K562 (cell line): ENCODE results near the gene RNF213. TPM values are rescaled to one million over a fixed set of nuclear protein-coding genes. Genes with fewer than 3 reads are reported as not detected.

Experiments used
- ATAC-seq: fragments of 200-7000 bp; cut with Tn5 transposase; 3 replicates; pipeline ENCODE4 v1.9.1; 2020; ENCODE audit warnings: moderate library complexity
- BruUV-seq: library from RNA; stranded (reverse); fragments of 400-500 nt; replicated peaks from 2 replicates; lab custom pipeline; 2021; lab: Mats Ljungman, UMichigan
- CTCF ChIA-PET: fragments of 300-600 bp; formaldehyde crosslinking; extraction: SDS; loops from one replicate; lab custom pipeline; 2021; ENCODE audit warnings: low intra/inter-chr PET ratio; lab: Yijun Ruan, JAX
- POLR2A ChIA-PET: fragments of 300-600, 350-650 bp; sonication (Branson Sonifier 250); formaldehyde crosslinking; extraction: SDS; loops from one replicate; lab custom pipeline; 2021; ENCODE audit warnings: antibody characterized with exemption, inconsistent platforms; lab: Yijun Ruan, JAX
- DNase-seq, 4 experiments: peaks; one replicate each; pipeline versions ENCODE4 v3.0.0 to v3.0.0-alpha.2; 2011 to 2018; ENCODE audit warnings: low spot score in 3 of 4, mixed read lengths in 3 of 4; ENCODE audit errors: extremely low read depth in 1 of 4
- FAIRE-seq: peaks from 2 replicates; lab custom pipeline; 2011; peaks lifted over from hg19 to GRCh38; lab: Jason Lieb, UNC
- H2AFZ ChIP-seq: 2 replicates; pipeline ENCODE4 v1.6.0; 2011; ENCODE audit warnings: low read depth, low read length, control low read depth, inconsistent platforms
- H3K27ac ChIP-seq: fragments of 200-600 bp; 3 replicates; pipeline ENCODE4 v1.8.0; 2011; ENCODE audit warnings: low read depth, mild to moderate bottlenecking, control low read depth, inconsistent platforms, low read length, moderate library complexity, mixed read lengths; ENCODE audit errors: extremely low read depth
- H3K27me3 ChIP-seq, 2 experiments: fragments of 300-600 bp in 1 of 2; 2 replicates in 1 of 2; 3 replicates in 1 of 2; pipeline versions ENCODE4 v1.6.0 to v1.8.0; 2011; ENCODE audit warnings: inconsistent platforms in 2 of 2, low read length in 2 of 2, mild to moderate bottlenecking in 1 of 2, mixed read lengths in 1 of 2, moderate library complexity in 1 of 2; ENCODE audit not compliant: control insufficient read depth in 2 of 2, insufficient read depth in 2 of 2
- H3K36me3 ChIP-seq: fragments of 300-600 bp; 3 replicates; pipeline ENCODE4 v1.8.0; 2011; ENCODE audit warnings: mild to moderate bottlenecking, low read length, inconsistent platforms; ENCODE audit not compliant: control insufficient read depth, insufficient read depth
- H3K4me1 ChIP-seq, 2 experiments: fragments of 200-600 bp in 1 of 2; replicated peaks in 1 of 2; 2 replicates in 1 of 2; 3 replicates in 1 of 2; pipeline versions ENCODE4 v1.5.1 to v1.8.0; 2011; ENCODE audit warnings: inconsistent platforms in 2 of 2, low read length in 2 of 2, mild to moderate bottlenecking in 1 of 2, mixed read lengths in 1 of 2, moderate library complexity in 1 of 2; ENCODE audit not compliant: control insufficient read depth in 2 of 2, insufficient read depth in 2 of 2
- H3K4me2 ChIP-seq: 2 replicates; pipeline ENCODE4 v1.6.1; 2011; ENCODE audit warnings: low read length, control low read depth, inconsistent platforms, mixed read lengths; ENCODE audit not compliant: insufficient read depth
- H3K4me3 ChIP-seq: fragments of 200-600 bp; sonication (generic), shearing (Covaris generic); 2 replicates; pipeline ENCODE4 v1.5.1; 2016; ENCODE audit warnings: control low read depth, inconsistent platforms
- H3K79me2 ChIP-seq: fragments of 200-600 bp; 3 replicates; pipeline ENCODE4 v1.8.0; 2011; ENCODE audit warnings: low read length, inconsistent platforms; ENCODE audit not compliant: control insufficient read depth, insufficient read depth
- H3K9ac ChIP-seq, 2 experiments: 2 replicates each; pipeline versions ENCODE4 v1.6.0 to v1.6.1; 2011; ENCODE audit warnings: low read depth in 2 of 2, low read length in 2 of 2, control low read depth in 1 of 2, inconsistent platforms in 1 of 2, mild to moderate bottlenecking in 1 of 2, mixed read lengths in 1 of 2; ENCODE audit not compliant: insufficient read depth in 1 of 2
- H3K9me1 ChIP-seq: one replicate; pipeline ENCODE4 v1.6.0; 2011; ENCODE audit warnings: inconsistent platforms, mild to moderate bottlenecking, low read length, moderate library complexity; ENCODE audit not compliant: control insufficient read depth, insufficient read depth
- H3K9me3 ChIP-seq: replicated peaks from 2 replicates; pipeline ENCODE4 v1.5.1; 2011; ENCODE audit warnings: low read depth, low read length, inconsistent platforms; ENCODE audit not compliant: control insufficient read depth, insufficient read depth
- H4K20me1 ChIP-seq: replicated peaks from 2 replicates; pipeline ENCODE4 v1.6.1; 2011; ENCODE audit warnings: low read length, inconsistent platforms, mixed read lengths; ENCODE audit not compliant: control insufficient read depth, insufficient read depth
- CEBPG ChIP-seq, 3 experiments: fragments of 200-800 bp in 1 of 3; sonication (Bioruptor generic) in 1 of 3; sonication (generic) in 1 of 3; formaldehyde crosslinking in 1 of 3; IDR thresholded peaks in 2 of 3; conservative IDR thresholded peaks in 1 of 3; 2 replicates each; pipeline versions ENCODE4 v1.6.1 to v1.8.0; 2016 to 2022; ENCODE audit warnings: missing compliant biosample characterization in 2 of 3, missing genetic modification characterization in 2 of 3, mild to moderate bottlenecking in 1 of 3, missing genetic modification reagents in 1 of 3
- E2F6 ChIP-seq, 2 experiments: IDR thresholded peaks; 2 replicates each; pipeline ENCODE4 v1.6.1; 2011; ENCODE audit warnings: borderline replicate concordance in 1 of 2, control low read depth in 1 of 2, low read depth in 1 of 2, low read length in 1 of 2, mild to moderate bottlenecking in 1 of 2, mixed read lengths in 1 of 2, moderate library complexity in 1 of 2; ENCODE audit not compliant: insufficient read depth in 1 of 2, insufficient read length in 1 of 2, poor library complexity in 1 of 2, severe bottlenecking in 1 of 2; ENCODE audit errors: extremely low read depth in 1 of 2
- ELF2 ChIP-seq: fragments of 250-450 bp; sonication (Bioruptor Pico); IDR thresholded peaks from 2 replicates; pipeline ENCODE4 v1.5.0; 2021; ENCODE audit warnings: mild to moderate bottlenecking
- EP300 ChIP-seq: IDR thresholded peaks from 2 replicates; pipeline ENCODE4 v1.6.1; 2012; ENCODE audit warnings: low read length, improper control_type of control experiment
- ETV6 ChIP-seq, 3 experiments: fragments of 150-350 bp in 1 of 3; sonication (generic) in 1 of 3; formaldehyde crosslinking in 1 of 3; IDR thresholded peaks; 2 replicates each; pipeline versions ENCODE4 v1.6.1 to v1.8.0; 2014 to 2022; ENCODE audit warnings: borderline replicate concordance in 2 of 3, low read depth in 2 of 3, antibody characterized with exemption in 1 of 3, low read length in 1 of 3, mild to moderate bottlenecking in 1 of 3, missing genetic modification reagents in 1 of 3
- HDGF ChIP-seq: fragments of 450-650 bp; IDR thresholded peaks from 2 replicates; pipeline ENCODE4 v1.6.1; 2016
- L3MBTL2 ChIP-seq: fragments of 450-650 bp; IDR thresholded peaks from 2 replicates; pipeline ENCODE4 v1.6.1; 2016; ENCODE audit warnings: mild to moderate bottlenecking, moderate library complexity
- STAT6 ChIP-seq: sonication (generic); formaldehyde crosslinking; IDR thresholded peaks from 2 replicates; pipeline ENCODE4 v1.8.1; 2023; ENCODE audit warnings: mild to moderate bottlenecking, missing genetic modification reagents
- ZBED1 ChIP-seq: IDR thresholded peaks from 2 replicates; pipeline ENCODE4 v1.6.1; 2014
- ZBTB7A ChIP-seq: IDR thresholded peaks from 2 replicates; pipeline ENCODE4 v1.6.1; 2011; ENCODE audit warnings: low read depth, mild to moderate bottlenecking, low read length, moderate library complexity, borderline replicate concordance; ENCODE audit not compliant: control insufficient read depth
- ZBTB9 ChIP-seq: fragments of 450-650 bp; formaldehyde crosslinking; IDR thresholded peaks from 2 replicates; pipeline ENCODE4 v1.4.0; 2020; ENCODE audit warnings: mild to moderate bottlenecking, moderate library complexity
- ZNF512 ChIP-seq: IDR thresholded peaks from 2 replicates; pipeline ENCODE4 v1.6.1; 2016; ENCODE audit warnings: missing genetic modification characterization, missing compliant biosample characterization
- ZNF75A ChIP-seq: fragments of 450-650 bp; formaldehyde crosslinking; IDR thresholded peaks from 2 replicates; pipeline ENCODE4 v1.4.0; 2020; ENCODE audit warnings: mild to moderate bottlenecking
- WGBS: fragments of 100-300 bp; shearing (Covaris generic); methylation state at CpG from one replicate; pipeline ENCODE4 v1.1.6; 2016; ENCODE audit warnings: low coverage, mixed read lengths; ENCODE audit not compliant: insufficient coverage; ENCODE audit errors: missing lambda C conversion rate; 5-methylcytosine and 5-hydroxymethylcytosine counted together
- in situ Hi-C: fragments of 300-500 bp; cut with MboI; formaldehyde crosslinking; loops from 4 replicates; pipeline ENCODE4 v1.15.0; 2018; ENCODE audit warnings: inconsistent platforms, mixed read lengths
- intact Hi-C: fragments of 100-400 bp; cut with micrococcal nuclease; formaldehyde crosslinking; loops from 2 replicates; pipeline ENCODE4 v1.14.2; 2022
- polyA plus RNA-seq, 8 experiments: library from polyadenylated mRNA; depleted of rRNA in 4 of 8; stranded (reverse) in 5 of 8; unstranded in 3 of 8; fragments of >200 nt; fragmentation: Nextera tagmentation in 2 of 8; fragmentation: Illumina TruSeq in 1 of 8; extraction: Ambion mirVana in 2 of 8; extraction: Trizol in 1 of 8; gene quantifications; 2 replicates each; pipeline versions ENCODE4 v1.2.1 to v1.2.3, GENCODE V29; 2011 to 2014; ENCODE audit warnings: inconsistent platforms in 1 of 8, missing spikeins in 1 of 8
- total RNA-seq, 7 experiments: library from RNA; depleted of rRNA in 6 of 7; stranded (reverse); fragments of >200 nt in 6 of 7; fragmentation: Illumina TruSeq in 2 of 7; extraction: Trizol in 2 of 7; gene quantifications; 2 replicates each; pipeline versions ENCODE4 v1.2.1 to v1.2.3, GENCODE V29; 2011 to 2021; ENCODE audit warnings: low replicate concordance in 1 of 7

The RNF213 gene
- total and polyA plus RNA-seq, 9 of the 15 experiments (the other 6 are each of a cell fraction or from before 2014, with no cell fraction given) = 5.3 to 33.6 (median 17.9) TPM

GRCh38 chr17:80415626-80416137 is 155.0 kb downstream of the RNF213 start:
- intact Hi-C loops (no loop called here), in situ Hi-C loops (no loop called here)
- Histone ChIP-seq H3K9me1 (no peaks in the 10 kb centered on the region), H3K4me2 (peak overlapping the region; percentile 93), H3K36me3 (0 out of 3 replicates have a peak, but pooled peaks cover 3% of the 10 kb centered on the region), H3K4me1 (peaks cover 3 to 19% of the 10 kb centered on the region in 2 experiments; a peak in 4 of 5 replicates), H4K20me1 (no peaks in the 10 kb centered on the region), H3K27me3 (peaks cover 7 to 16% of the 10 kb centered on the region in 2 experiments; a peak in 4 of 5 replicates), H3K27ac (peak overlapping the region; percentile 77), H3K9me3 (no peaks in the 10 kb centered on the region), H3K79me2 (peaks cover 7% of the 10 kb centered on the region; the same call in 2 of the 3 replicates), H3K9ac (peak overlapping the region; percentile 81 to 99), H3K4me3 (peak overlapping the region; percentile 59), H2AFZ (peak overlapping the region; percentile 89)
- no peak for FAIRE-seq
- 0 out of 2 replicates have a peak, but pooled peaks have one; percentile 23 for TF ChIP-seq ZBED1
- peak; percentile 53; the same call in 1 of the 2 replicates for TF ChIP-seq ZBTB7A
- TF ChIP-seq CEBPG (CRISPR knock-in tag; IDR thresholded peaks at IDR 0.05) = 0 out of 2 replicates have a peak, but pooled peaks have one; percentile 12
- TF ChIP-seq CEBPG (tag; conservative IDR thresholded peaks at IDR 0.05 in 1 of 2, IDR thresholded peaks at IDR 0.05 in 1 of 2) = no peak
- TF ChIP-seq ZNF75A (CRISPR knock-in tag) = 0 out of 2 replicates have a peak, but pooled peaks have one; percentile 6
- peak in 1 of 2 experiments; percentile 1 for TF ChIP-seq E2F6 (IDR thresholded peaks at IDR 0.05; ENCODE audit: borderline replicate concordance in 1 of 2, extremely low read depth in 1 of 2, insufficient read depth in 1 of 2, insufficient read length in 1 of 2, low read depth in 1 of 2, low read length in 1 of 2, poor library complexity in 1 of 2, severe bottlenecking in 1 of 2)
- TF ChIP-seq HDGF = no peak
- no peak for TF ChIP-seq ETV6 (IDR thresholded peaks at IDR 0.05; ENCODE audit: borderline replicate concordance in 1 of 2, low read depth in 2 of 2, low read length in 1 of 2)
- no peak for TF ChIP-seq ETV6 (CRISPR knock-in tag; IDR thresholded peaks at IDR 0.05; ENCODE audit: borderline replicate concordance)
- no peak for TF ChIP-seq ELF2
- no peak for TF ChIP-seq EP300
- no peak for TF ChIP-seq ZBTB9 (CRISPR knock-in tag)
- peak; percentile 69; the same call in 1 of the 2 replicates for TF ChIP-seq STAT6 (CRISPR knock-in tag)
- TF ChIP-seq ZNF512 (tag) = no peak
- peak; percentile 52; the same call in 1 of the 2 replicates for TF ChIP-seq L3MBTL2
- WGBS = 5% methylated on average over 38 of the region's 39 CpGs
- ChIA-PET CTCF (interaction anchor here (0.7 kb wide), 1 partner anchor 323 kb away, joined by 3 read pairs; no protein-coding TSS in a partner anchor), POLR2A (interaction anchor here (0.6 kb wide), 2 partner anchors 213 to 569 kb away, joined by 3 read pairs; no protein-coding TSS in a partner anchor)
- ATAC-seq = peak; percentile 5; the same call in 2 of the 3 replicates
- BruUV-seq = no TSS peak
- DNase-seq = no peak
